M059J (cell line): ENCODE results near the gene SIT1. TPM values are rescaled to one million over a fixed set of nuclear protein-coding genes. Genes with fewer than 3 reads are reported as not detected.
"Not testable (repeated sequence)": the region's sequence is repeated elsewhere in the genome, so short reads cannot be mapped to it uniquely, and the experiment has no call there.

Experiments
- DNase-seq: peaks from one replicate; pipeline ENCODE4 v3.0.0-alpha.2; 2012; ENCODE audit warnings: low read depth
- total RNA-seq: library from RNA; depleted of rRNA; stranded (reverse); fragments of >200 nt; shearing (Covaris generic); gene quantifications from 2 replicates; pipeline ENCODE4 v1.2.3, GENCODE V29; 2014

Gene SIT1
- total RNA-seq, 1 experiment from 2014 or later = not detected

DNA sequence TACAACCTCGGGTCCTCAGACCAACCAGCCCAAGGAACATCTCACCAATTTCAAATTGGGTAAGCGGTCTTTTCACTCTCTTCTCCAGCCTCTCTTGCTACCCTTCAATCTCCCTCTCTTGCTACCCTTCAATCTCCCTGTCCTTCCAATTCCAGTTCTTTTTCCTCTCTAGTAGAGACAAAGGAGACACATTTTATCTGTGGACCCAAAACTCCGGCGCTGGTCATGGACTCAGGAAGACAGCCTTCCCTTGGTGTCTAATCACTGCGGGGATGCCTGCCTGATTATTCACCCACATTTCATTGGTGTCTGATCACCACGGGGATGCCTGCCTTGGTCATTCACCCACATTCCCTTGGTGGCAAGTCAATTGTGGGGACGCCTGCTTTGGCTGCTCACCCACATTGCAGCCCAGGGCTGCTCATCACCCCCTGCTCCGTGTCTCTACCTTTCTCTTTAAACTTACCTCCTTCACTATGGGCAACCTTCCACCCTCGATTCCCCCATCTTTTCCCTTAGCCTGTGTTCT, 13.2 kb downstream of the SIT1 start:
- DNase-seq = peak; percentile 21

DNA sequence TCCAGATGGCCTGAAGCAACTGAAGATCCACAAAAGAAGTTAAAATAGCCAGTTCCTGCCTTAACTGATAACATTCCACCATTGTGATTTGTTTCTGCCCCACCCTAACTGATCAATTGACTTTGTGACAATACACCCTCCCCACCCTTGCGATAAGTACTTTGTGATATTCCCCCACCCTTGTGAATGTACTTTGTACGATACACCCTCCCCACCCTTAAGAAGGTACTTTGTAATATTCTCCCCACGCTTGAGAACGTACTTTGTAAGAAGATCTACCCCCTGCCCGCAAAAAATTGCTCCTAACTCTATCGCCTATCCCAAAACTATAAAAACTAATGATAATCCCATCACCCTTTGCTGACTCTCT, 13.9 kb downstream of the SIT1 start:
- not testable (repeated sequence) for DNase-seq

DNA sequence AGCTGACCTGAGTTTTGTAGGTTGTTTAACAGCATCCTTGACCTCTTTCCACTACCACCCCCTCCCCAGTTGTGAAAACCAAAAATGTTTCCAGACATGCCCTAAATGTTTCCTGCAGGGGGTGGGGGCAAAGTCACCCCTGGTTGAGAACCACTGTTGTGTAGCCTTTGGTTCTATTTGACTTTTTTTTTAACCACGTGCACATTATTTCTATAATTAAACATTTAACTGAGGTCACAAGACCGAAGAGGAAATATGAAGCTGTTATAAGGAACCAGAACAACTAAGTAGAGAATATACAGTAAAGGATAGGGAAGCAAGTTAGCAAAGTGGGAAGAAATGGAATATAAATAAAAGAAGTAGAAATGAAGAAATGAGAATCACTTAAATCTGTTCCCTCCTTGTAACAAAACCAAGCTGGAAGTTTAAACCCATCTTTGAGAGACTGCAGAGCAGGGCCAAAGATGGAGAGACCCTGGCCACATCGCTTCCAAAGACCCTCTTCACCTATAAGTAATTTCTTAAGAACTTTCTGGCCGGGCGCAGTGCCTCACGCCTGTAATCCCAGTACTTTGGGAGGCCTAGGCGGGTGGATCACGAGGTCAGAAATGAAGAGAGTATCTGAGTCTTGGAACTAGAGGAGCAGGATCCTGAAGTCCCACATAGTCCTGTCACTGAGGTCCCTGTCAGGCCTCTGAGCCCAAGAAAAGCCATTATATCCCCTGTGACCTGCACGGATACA, 14.4 kb downstream of the SIT1 start:
- DNase-seq = no peak

- no peak for DNase-seq
These were observed 15.0 kb downstream of the SIT1 start for GRCh38 chr9:35635730-35636129.

DNA sequence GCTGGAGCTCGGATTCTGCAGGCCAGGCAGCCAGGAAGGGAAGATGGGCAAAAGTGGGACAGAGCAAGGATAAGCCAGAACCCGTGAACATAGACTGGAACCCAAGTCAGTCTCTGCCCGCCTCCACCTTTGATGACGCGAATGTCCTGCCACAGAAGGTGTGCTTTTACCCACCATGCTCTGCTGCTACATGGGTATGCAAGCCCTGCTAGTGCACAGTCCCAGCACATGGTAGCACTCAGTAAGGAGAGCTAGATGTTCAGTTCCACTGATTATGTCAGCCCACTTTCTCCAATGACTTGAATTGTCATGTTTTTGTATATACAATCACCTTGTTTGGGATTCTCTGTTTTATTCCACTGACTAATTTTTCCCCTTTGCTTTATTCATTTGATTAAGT, 21.1 kb downstream of the SIT1 start:
- DNase-seq = no peak

DNA sequence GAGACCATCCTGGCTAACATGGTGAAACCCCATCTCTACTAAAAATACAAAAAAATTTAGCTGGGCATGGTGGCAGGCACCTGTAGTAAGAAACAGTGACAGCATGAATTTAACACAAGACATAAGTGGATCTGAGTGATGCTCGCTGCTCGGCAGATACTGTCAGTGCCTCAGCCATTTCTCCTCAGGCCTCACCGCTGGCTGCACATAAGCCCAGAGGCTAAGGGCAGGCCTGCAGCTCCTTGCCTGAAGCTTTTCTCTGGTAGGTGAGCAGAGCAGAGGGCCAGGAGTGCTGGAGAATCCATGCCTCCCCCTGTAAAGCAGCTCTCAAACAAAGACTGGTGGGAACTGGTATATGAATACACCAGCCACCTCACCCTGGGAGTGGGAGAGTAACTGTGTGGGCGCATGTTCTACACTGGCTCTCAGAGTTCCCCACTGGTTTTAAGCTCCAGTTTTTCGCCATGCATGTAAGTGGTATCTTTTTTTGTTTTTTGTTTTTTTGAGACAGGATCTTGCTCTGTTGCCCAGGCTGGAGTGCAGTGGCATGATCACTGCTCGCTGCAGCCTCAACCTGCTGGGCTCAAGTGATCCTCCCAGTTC, 22.2 kb downstream of the SIT1 start:
- no peak for DNase-seq

GRCh38 chr9:35627575-35627974, 23.2 kb downstream of the SIT1 start:
- DNase-seq = no peak

GRCh38 chr9:35619800-35620158, 31.0 kb downstream of the SIT1 start:
- no peak for DNase-seq

DNA sequence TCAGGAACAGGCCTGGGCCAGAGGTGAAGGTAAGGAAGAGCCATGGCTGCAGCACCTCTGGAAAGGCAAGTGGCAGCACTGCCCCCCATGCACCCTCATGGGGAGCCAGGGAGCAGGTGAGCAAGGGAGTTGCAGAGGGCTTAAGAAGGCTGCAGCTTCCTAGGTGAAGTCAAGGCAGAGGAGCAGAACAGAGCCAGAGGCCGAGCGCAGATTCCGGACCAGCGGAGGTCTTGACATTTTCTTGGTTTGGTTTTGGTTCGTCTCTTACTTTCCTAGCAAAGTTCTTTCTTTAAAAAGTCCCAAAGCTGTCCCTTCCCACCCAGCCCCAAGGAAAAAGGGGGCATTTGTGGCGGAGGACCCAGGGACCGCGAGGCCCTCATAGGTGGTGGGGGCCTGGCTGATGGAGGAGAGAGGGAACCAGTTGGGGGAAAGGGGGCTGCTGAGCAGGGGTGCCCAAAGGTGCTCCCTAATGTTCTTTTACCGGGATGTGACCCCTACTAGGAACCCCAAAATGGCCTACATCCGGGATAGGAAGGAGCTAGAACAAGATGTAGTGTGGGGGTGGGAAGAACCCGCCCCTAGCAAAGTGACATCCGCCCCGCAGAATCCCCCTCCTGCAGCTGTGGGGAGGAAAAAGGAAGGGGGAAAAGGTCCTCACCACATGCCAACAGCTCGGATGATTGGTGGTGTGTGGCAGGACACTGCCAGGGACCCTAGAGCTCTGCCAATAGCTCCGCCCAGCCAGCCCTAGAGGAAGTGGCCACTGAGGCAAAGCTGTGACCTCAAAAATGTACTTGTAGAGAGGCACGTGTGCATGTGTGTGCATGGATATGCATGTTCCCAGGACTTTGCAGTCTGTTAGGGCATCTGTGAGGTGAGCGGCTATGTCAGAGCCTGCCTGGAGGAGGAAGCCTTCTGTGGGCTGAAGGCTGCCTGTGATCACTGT, 31.6 kb downstream of the SIT1 start:
- no peak for DNase-seq

DNA sequence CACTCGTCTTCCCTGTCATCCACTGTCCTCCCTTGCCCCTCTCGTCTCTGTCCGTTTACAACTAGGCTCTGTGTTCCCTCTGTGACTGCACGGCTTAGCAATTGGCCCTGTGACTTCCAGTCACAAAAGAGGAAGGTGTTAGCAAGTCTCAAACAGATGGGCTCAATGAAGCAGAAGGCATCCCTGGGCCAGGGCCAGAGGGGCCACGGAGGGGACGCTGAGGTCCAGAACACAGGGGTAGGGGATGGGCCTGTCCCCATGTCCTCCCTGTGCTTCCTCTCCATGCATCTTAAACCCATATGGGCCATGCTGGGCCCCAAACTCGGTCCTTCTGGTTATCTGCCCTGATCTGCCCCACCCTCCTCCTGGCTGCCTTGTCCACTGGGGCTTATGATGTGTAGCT, 32.4 kb downstream of the SIT1 start, which contains the start of gene CD72:
CD72 (minus strand) TSS at position 89 of the 403 bp plus-strand sequence. CDS start 110 bp downstream, outside the sequence.
- no peak for DNase-seq

DNA sequence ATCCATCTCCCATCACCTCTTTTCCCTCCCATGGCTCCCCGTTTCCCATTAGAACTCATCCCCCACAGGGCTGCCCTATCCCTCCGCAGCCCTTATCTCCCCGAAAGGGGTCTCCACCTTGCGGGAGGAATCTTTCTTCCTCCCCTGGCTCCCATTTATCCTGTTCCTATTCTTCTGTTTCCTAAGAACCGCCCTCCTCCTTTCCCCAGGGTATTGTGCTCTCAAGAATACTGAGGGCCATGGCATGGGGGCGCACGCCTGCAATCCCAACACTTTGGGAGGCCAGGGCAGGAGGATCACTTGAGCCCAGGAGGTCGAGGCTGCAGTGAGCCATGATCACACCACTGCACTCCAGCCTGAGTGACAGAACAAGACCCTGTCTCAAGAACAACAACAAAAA, 33.2 kb downstream of the SIT1 start:
- no peak for DNase-seq

DNA sequence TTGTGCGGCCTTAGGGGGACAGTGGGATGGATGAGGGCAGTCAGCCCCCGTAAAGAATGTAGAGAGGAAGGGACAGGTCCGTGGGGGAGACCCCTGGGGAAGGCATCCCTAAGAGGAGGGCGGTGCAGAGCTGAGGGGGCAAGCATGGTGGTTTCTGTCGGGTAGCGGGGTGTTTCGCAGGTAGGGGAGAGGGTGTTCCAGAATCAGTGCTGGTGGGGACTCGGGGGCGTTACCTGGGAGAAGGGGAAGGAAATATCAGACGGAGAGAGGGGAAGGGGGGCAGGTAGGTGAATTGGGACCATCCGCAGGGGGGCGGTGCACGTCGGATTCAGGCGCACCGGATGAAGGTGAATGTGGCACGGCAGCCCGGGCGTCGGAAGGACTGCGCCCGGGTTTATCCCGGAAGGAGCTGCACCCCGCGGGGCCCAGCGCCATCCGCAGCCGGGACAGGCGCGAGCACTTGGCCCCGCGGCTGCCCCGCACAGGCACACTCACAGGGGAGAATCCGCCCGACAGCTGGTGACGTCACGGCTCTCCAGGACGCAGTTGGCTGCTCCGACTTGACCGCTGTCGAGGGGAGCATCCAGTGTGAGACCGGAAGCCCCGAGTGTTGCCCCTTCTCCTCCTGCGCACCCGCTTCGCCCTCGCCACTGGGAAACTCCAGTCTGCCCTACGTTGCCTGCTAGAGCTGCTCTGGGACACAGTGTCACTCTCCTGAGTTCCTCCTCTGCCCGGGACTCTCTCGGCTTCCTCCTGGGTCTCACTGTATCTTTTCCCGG, 33.9 kb downstream of the SIT1 start:
- DNase-seq = peak; percentile 62

DNA sequence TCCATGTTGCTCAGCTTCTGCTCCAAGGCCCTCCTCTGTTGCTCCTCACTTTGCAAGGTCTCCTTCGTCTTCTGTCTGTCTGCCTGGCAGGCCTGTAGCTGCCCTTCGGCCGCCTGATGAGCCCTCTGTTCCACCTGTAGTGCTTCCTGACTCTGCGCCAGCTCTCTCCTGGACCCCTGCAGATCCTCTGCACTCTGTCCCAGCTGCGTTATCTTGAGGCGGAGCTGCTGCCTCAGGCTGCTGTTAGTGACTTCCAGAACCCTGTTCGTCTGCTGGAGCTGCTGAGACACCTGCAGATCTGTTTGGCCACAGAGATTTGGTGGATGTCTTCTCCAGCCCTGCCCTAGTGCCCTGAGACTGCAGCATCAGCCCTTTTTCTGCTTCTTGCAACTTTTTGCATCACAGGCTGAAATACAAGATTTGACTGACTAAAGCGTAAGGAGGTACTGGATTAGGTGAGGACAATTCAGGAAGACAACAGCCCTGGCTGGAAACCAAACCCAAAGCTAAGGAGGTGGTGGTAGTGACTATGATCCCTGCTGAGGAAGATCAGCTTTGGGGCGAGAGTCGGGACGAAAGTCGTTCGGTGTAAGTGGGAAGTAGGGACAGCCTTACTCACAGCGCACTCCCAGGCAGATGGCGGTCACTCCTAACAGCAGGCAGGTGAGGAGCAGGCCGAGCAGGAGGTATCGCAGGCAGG, 34.6 kb downstream of the SIT1 start:
- no peak for DNase-seq

- no peak for DNase-seq
These were observed 37.9 kb downstream of the SIT1 start for GRCh38 chr9:35612843-35613242.

GRCh38 chr9:35612066-35612465, 38.7 kb downstream of the SIT1 start:
- DNase-seq = not testable (repeated sequence)

- peak; percentile 31 for DNase-seq
These were observed 39.4 kb downstream of the SIT1 start for GRCh38 chr9:35611230-35611797.

- DNase-seq = no peak
These were observed 40.9 kb downstream of the SIT1 start for GRCh38 chr9:35609820-35610163.

- DNase-seq = no peak
These were observed 41.5 kb downstream of the SIT1 start for GRCh38 chr9:35609001-35609819.

- no peak for DNase-seq
These were observed 42.5 kb downstream of the SIT1 start for GRCh38 chr9:35608221-35608620.

DNA sequence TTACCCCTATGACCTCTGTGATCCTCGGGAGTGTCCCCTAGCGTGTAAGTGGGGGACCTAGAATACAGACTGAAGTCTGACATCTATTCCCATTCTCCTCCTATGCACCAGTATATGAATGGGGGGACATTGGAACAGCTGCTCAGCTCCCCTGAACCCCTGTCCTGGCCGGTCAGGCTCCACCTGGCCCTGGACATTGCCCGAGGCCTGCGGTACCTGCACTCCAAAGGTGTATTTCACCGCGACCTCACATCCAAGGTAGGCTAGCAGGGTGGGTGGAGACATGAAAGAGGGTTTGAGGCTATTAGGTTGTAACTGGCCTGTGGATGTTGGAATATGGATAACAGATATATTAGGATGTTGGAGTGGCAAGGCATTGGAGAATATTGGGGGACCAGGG, 44.0 kb downstream of the SIT1 start:
- DNase-seq = no peak
